Tibial artery (tissue), 4 donors: ENCODE measurements around the gene ABCC3.

Experiments used
- DNase-seq, 2 donors: peaks; one replicate each; pipeline ENCODE4 v3.0.0-alpha.2; 2019
- H3K27ac ChIP-seq, 2 donors: fragments of 200-600 bp; sonication (generic) in 1 of 2; 1 replicate in 1 of 2; 2 replicates in 1 of 2; pipeline ENCODE4 v1.5.1; 2018 to 2019; ENCODE audit warnings: mild to moderate bottlenecking in 1 of 2
- H3K27me3 ChIP-seq, 2 donors: fragments of 200-600 bp; sonication (generic) in 1 of 2; one replicate each; pipeline versions ENCODE4 v1.5.1 to v1.6.0; 2016 to 2019
- H3K36me3 ChIP-seq, 3 donors: fragments of 200-600 bp; sonication (generic) in 2 of 3; one replicate each; pipeline ENCODE4 v1.5.1; 2016 to 2019; ENCODE audit warnings: mild to moderate bottlenecking in 2 of 3
- H3K4me1 ChIP-seq, 4 donors: fragments of 200-600 bp; sonication (generic) in 2 of 4; 1 replicate in 3 of 4; 2 replicates in 1 of 4; pipeline ENCODE4 v1.5.1; 2016 to 2019
- H3K4me3 ChIP-seq, 2 donors: fragments of 200-600 bp; sonication (generic) in 1 of 2; 1 replicate in 1 of 2; 2 replicates in 1 of 2; pipeline ENCODE4 v1.5.1; 2018 to 2019; ENCODE audit warnings: mild to moderate bottlenecking in 2 of 2
- H3K9me3 ChIP-seq, 3 donors: fragments of 200-600 bp; sonication (generic) in 1 of 3; one replicate each; pipeline ENCODE4 v1.5.1; 2016 to 2019
- CTCF ChIP-seq, 2 experiments: fragments of 200-600 bp in 1 of 2; fragments of 450-650 bp in 1 of 2; IDR thresholded peaks; one replicate each; pipeline ENCODE4 v1.5.1; 2017 to 2019; ENCODE audit warnings: antibody characterized with exemption in 2 of 2, mild to moderate bottlenecking in 1 of 2, moderate library complexity in 1 of 2
- intact Hi-C: fragments of 100-400 bp; cut with DNase I; formaldehyde crosslinking; loops from one replicate; pipeline ENCODE4 v1.15.0; 2023; ENCODE audit warnings: low total_unique reads

The ABCC3 gene

GRCh38 chr17:50668025-50668837, 33.5 kb downstream of the ABCC3 start:
- Histone ChIP-seq H3K4me3 (no peak overlapping the region), H3K9me3 (no peaks in the 10 kb centered on the region), H3K27me3 (no peaks in the 10 kb centered on the region), H3K36me3 (no peaks in the 10 kb centered on the region), H3K4me1 (no peaks in the 10 kb centered on the region), H3K27ac (no peak overlapping the region)
- intact Hi-C loops = no loop called here
- no peak for DNase-seq
- no peak for TF ChIP-seq CTCF (IDR thresholded peaks at IDR 0.05)

GRCh38 chr17:50668838-50669581, 34.3 kb downstream of the ABCC3 start:
- no peak overlapping the region for H3K27ac ChIP-seq
- no peaks in the 10 kb centered on the region for H3K36me3 ChIP-seq
- intact Hi-C loops = no loop called here
- no peak for TF ChIP-seq CTCF (IDR thresholded peaks at IDR 0.05)
- H3K4me3 ChIP-seq = no peak overlapping the region
- no peaks in the 10 kb centered on the region for H3K4me1 ChIP-seq
- no peak for DNase-seq
- H3K9me3 ChIP-seq = no peaks in the 10 kb centered on the region
- no peaks in the 10 kb centered on the region for H3K27me3 ChIP-seq

- intact Hi-C loops = no loop called here
- H3K4me3 ChIP-seq = no peak overlapping the region
- H3K36me3 ChIP-seq = peaks cover 0 to 11% (median 0%) of the 10 kb centered on the region in 3 donors
- no peak for TF ChIP-seq CTCF (IDR thresholded peaks at IDR 0.05)
- H3K27me3 ChIP-seq = no peaks in the 10 kb centered on the region
- H3K9me3 ChIP-seq = no peaks in the 10 kb centered on the region
- H3K4me1 ChIP-seq = no peaks in the 10 kb centered on the region
- DNase-seq = no peak
- H3K27ac ChIP-seq = no peak overlapping the region
Observed at GRCh38 chr17:50672071-50672470, 37.4 kb downstream of the ABCC3 start.

GRCh38 chr17:50672831-50673551, 38.3 kb downstream of the ABCC3 start:
- Histone ChIP-seq H3K27me3 (no peaks in the 10 kb centered on the region), H3K27ac (no peak overlapping the region), H3K4me3 (no peak overlapping the region), H3K36me3 (peaks cover 0 to 15% (median 0%) of the 10 kb centered on the region in 3 donors), H3K4me1 (no peaks in the 10 kb centered on the region), H3K9me3 (no peaks in the 10 kb centered on the region)
- intact Hi-C loops = no loop called here
- DNase-seq = peak in 1 of 2 donors; percentile 70
- no peak for TF ChIP-seq CTCF (IDR thresholded peaks at IDR 0.05)

GRCh38 chr17:50675190-50675589, 40.5 kb downstream of the ABCC3 start:
- no peaks in the 10 kb centered on the region for H3K4me1 ChIP-seq
- no peak overlapping the region for H3K27ac ChIP-seq
- H3K27me3 ChIP-seq = no peaks in the 10 kb centered on the region
- H3K36me3 ChIP-seq = peaks cover 0 to 22% (median 0%) of the 10 kb centered on the region in 3 donors
- H3K9me3 ChIP-seq = no peaks in the 10 kb centered on the region
- peak in 1 of 2 donors; percentile 57 for DNase-seq
- H3K4me3 ChIP-seq = no peak overlapping the region
- intact Hi-C loops = no loop called here
- no peak for TF ChIP-seq CTCF (IDR thresholded peaks at IDR 0.05)
